H1 (cell line): Measurements from ENCODE around the gene CAP1. TPM values are rescaled to one million over a fixed set of nuclear protein-coding genes. Genes with fewer than 3 reads are reported as not detected.

ENCODE experiments used
- RAD21 ChIP-seq, 2 experiments: IDR thresholded peaks in 1 of 2; conservative IDR thresholded peaks in 1 of 2; 2 replicates each; pipeline ENCODE4 v1.6.1; 2011; ENCODE audit warnings: low read depth in 2 of 2, low read length in 2 of 2, improper control_type of control experiment in 1 of 2, inconsistent platforms in 1 of 2, mild to moderate bottlenecking in 1 of 2, moderate library complexity in 1 of 2
- polyA plus RNA-seq, 7 experiments: library from polyadenylated mRNA; depleted of rRNA in 3 of 7; stranded (reverse) in 5 of 7; unstranded in 2 of 7; fragments of >200 nt in 5 of 7; fragments of 200-250 nt in 2 of 7; gene quantifications; 1 replicate in 5 of 7; 2 replicates in 1 of 7; 4 replicates in 1 of 7; pipeline versions ENCODE4 v1.2.1 to v1.2.3, GENCODE V29; 2011 to 2013; ENCODE audit warnings: missing spikeins in 2 of 7, mixed read lengths in 2 of 7
- total RNA-seq: library from RNA; stranded (reverse); fragmentation: NEBNext Ultra II Directional; extraction: Animal tissue kit (Norgen Biotek cat#: 25700); gene quantifications from 2 replicates; pipeline ENCODE4 v1.2.1, GENCODE V29; 2021

Gene CAP1
- total and polyA plus RNA-seq, 2 of the 8 experiments (the other 6 are each of a cell fraction or from before 2014, with no cell fraction given): 140 to 295 TPM

GRCh38 chr1:40053138-40053887 lies 12.8 kb downstream of the CAP1 start (continued):
- TF ChIP-seq RAD21 (IDR thresholded peaks at IDR 0.05 in 1 of 2, conservative IDR thresholded peaks at IDR 0.05 in 1 of 2; ENCODE audit: low read depth in 2 of 2, low read length in 2 of 2): no peak
